Right ventricle myocardium inferior (tissue), 1 donor: ENCODE measurements around the gene IFT122. TPM values are rescaled to one million over a fixed set of nuclear protein-coding genes. Genes with fewer than 3 reads are reported as not detected.
"Not testable (repeated sequence)": the region's sequence is repeated elsewhere in the genome, so short reads cannot be mapped to it uniquely, and the experiment has no call there.

Experiments
- ATAC-seq: fragments of 200-7000 bp; cut with Tn5 transposase; one replicate; pipeline ENCODE4 v1.9.1; 2020; ENCODE audit warnings: mild to moderate bottlenecking, moderate library complexity
- DNase-seq: peaks from one replicate; pipeline ENCODE4 v3.0.0; 2021; ENCODE audit errors: missing footprints
- intact Hi-C: fragments of 100-400 bp; cut with DNase I; formaldehyde crosslinking; loops from one replicate; pipeline ENCODE4 v1.11.0; 2022
- total RNA-seq: library from RNA; stranded (reverse); fragmentation: NEBNext Ultra II Directional; extraction: Animal tissue kit (Norgen Biotek cat#: 25700); gene quantifications from one replicate; pipeline ENCODE4 v1.2.1, GENCODE V29; 2021
- donor health status: DM: no; HTN: yes; CAD: no; lungs with severe emphysema.

IFT122 gene
- total RNA-seq, 1 donor from 2014 or later, result 19.7 TPM

GRCh38 chr3:129460572-129460971 is 20.5 kb downstream of the IFT122 start:
- intact Hi-C loops, result no loop called here
- DNase-seq (no peak), ATAC-seq (no peak)

- ATAC-seq, result no peak
- intact Hi-C loops, result no loop called here
- no peak for DNase-seq
Measured at GRCh38 chr3:129461022-129461421, 21.0 kb downstream of the IFT122 start.

- peak; percentile 92 for ATAC-seq
- intact Hi-C loops, result no loop called here
- peak; percentile 71 for DNase-seq
Measured at GRCh38 chr3:129461461-129462146, 21.6 kb downstream of the IFT122 start.

GRCh38 chr3:129462361-129462968 is 22.4 kb downstream of the IFT122 start:
- DNase-seq, result no peak
- intact Hi-C loops, result no loop called here
- ATAC-seq, result peak; percentile 52

- ATAC-seq, result no peak
- intact Hi-C loops, result no loop called here
- DNase-seq, result no peak
Measured at GRCh38 chr3:129463094-129463493, 23.1 kb downstream of the IFT122 start.

- ATAC-seq (no peak), DNase-seq (no peak)
- intact Hi-C loops, result no loop called here
Measured at GRCh38 chr3:129463716-129464115, 23.7 kb downstream of the IFT122 start.

- DNase-seq (no peak), ATAC-seq (no peak)
- intact Hi-C loops, result no loop called here
Measured at GRCh38 chr3:129467932-129468331, 27.9 kb downstream of the IFT122 start.

- intact Hi-C loops, result no loop called here
- DNase-seq (no peak), ATAC-seq (peak; percentile 89)
Measured at GRCh38 chr3:129469026-129469425, 29.0 kb downstream of the IFT122 start.

- ATAC-seq, result no peak
- intact Hi-C loops, result no loop called here
- DNase-seq, result no peak
Measured at GRCh38 chr3:129470861-129471260, 30.8 kb downstream of the IFT122 start.

GRCh38 chr3:129473067-129473768 is 33.2 kb downstream of the IFT122 start:
- ATAC-seq (no peak), DNase-seq (no peak)
- intact Hi-C loops, result no loop called here

- intact Hi-C loops, result no loop called here
- DNase-seq (no peak), ATAC-seq (no peak)
Measured at GRCh38 chr3:129473769-129474152, 33.7 kb downstream of the IFT122 start.

- no peak for ATAC-seq
- no peak for DNase-seq
- intact Hi-C loops, result no loop called here
Measured at GRCh38 chr3:129474984-129475804, 35.2 kb downstream of the IFT122 start.

GRCh38 chr3:129475863-129476262 is 35.8 kb downstream of the IFT122 start:
- ATAC-seq (no peak), DNase-seq (no peak)
- intact Hi-C loops, result no loop called here

GRCh38 chr3:129476586-129476985 is 36.6 kb downstream of the IFT122 start:
- DNase-seq (no peak), ATAC-seq (no peak)
- intact Hi-C loops, result no loop called here

GRCh38 chr3:129481225-129481765 is 41.3 kb downstream of the IFT122 start:
- DNase-seq, result not testable (repeated sequence)
- intact Hi-C loops, result loop anchor here (5.0 kb wide), 1 partner anchor 39 kb away; the partner anchor contains the start of gene IFT122
- peak; percentile 29 for ATAC-seq

- intact Hi-C loops, result loop anchor here (5.0 kb wide), 1 partner anchor 40 kb away; the partner anchor contains the start of gene IFT122
- DNase-seq (peak; percentile 79), ATAC-seq (peak; percentile 72)
Measured at GRCh38 chr3:129481766-129482332, 41.8 kb downstream of the IFT122 start.

- DNase-seq (no peak), ATAC-seq (no peak)
- intact Hi-C loops, result loop anchor here (5.0 kb wide), 1 partner anchor 40 kb away; the partner anchor contains the start of gene IFT122
Measured at GRCh38 chr3:129482721-129483120, 42.7 kb downstream of the IFT122 start.

GRCh38 chr3:129483870-129484269 is 43.8 kb downstream of the IFT122 start:
- intact Hi-C loops, result loop anchor here (5.0 kb wide), 1 partner anchor 42 kb away; the partner anchor contains the start of gene IFT122
- DNase-seq (no peak), ATAC-seq (no peak)
